SU-DHL-6 (cell line): ENCODE results near the gene CARD14.

Source experiments
- H2AFZ ChIP-seq: fragments of 200-600 bp; sonication (generic); 2 replicates; pipeline ENCODE4 v1.6.1; 2014; ENCODE audit warnings: low read depth, mild to moderate bottlenecking, moderate library complexity, mixed read lengths, antibody characterized with exemption, low read length; ENCODE audit not compliant: severe bottlenecking
- H3F3A ChIP-seq: fragments of 200-600 bp; shearing (Covaris generic); 2 replicates; pipeline ENCODE4 v1.6.0; 2016; ENCODE audit warnings: antibody characterized with exemption, mild to moderate bottlenecking; ENCODE audit not compliant: insufficient read depth
- H3K27ac ChIP-seq: fragments of 200-600 bp; sonication (generic); 2 replicates; pipeline ENCODE4 v1.5.1; 2016; ENCODE audit warnings: low read depth, mild to moderate bottlenecking, low read length, moderate library complexity, mixed read lengths
- H3K27me3 ChIP-seq: fragments of 200-600 bp; sonication (generic), shearing (Covaris generic); 2 replicates; pipeline ENCODE4 v1.6.0; 2014; ENCODE audit warnings: mild to moderate bottlenecking, low read length
- H3K36me3 ChIP-seq: fragments of 200-600 bp; sonication (generic); 2 replicates; pipeline ENCODE4 v1.6.1; 2014; ENCODE audit warnings: mild to moderate bottlenecking, low read length, mixed read lengths
- H3K4me2 ChIP-seq: fragments of 300-600, 200-600 bp; shearing (Covaris generic), sonication (generic); 2 replicates; pipeline ENCODE4 v1.6.0; 2014; ENCODE audit warnings: low read length, low read depth, mild to moderate bottlenecking; ENCODE audit not compliant: poor library complexity, severe bottlenecking
- H3K4me3 ChIP-seq: fragments of 200-600 bp; sonication (generic); 2 replicates; pipeline ENCODE4 v1.5.1; 2014; ENCODE audit warnings: antibody characterized with exemption, low read length, mild to moderate bottlenecking, mixed read lengths; ENCODE audit not compliant: insufficient read depth, poor library complexity, severe bottlenecking
- H3K79me2 ChIP-seq: fragments of 200-600 bp; sonication (generic); 2 replicates; pipeline ENCODE4 v1.6.1; 2014; ENCODE audit warnings: mild to moderate bottlenecking, low read length, moderate library complexity; ENCODE audit not compliant: insufficient read depth
- H3K9ac ChIP-seq: fragments of 200-600 bp; sonication (generic); 2 replicates; pipeline ENCODE4 v1.7.0; 2014; ENCODE audit warnings: mild to moderate bottlenecking, low read length
- H3K9me2 ChIP-seq: fragments of 200-600 bp; sonication (generic); replicated peaks from 2 replicates; pipeline ENCODE4 v1.6.1; 2014; ENCODE audit warnings: low read length; ENCODE audit not compliant: insufficient read depth
- H3K9me3 ChIP-seq: fragments of 200-600 bp; sonication (generic); 2 replicates; pipeline ENCODE4 v1.6.1; 2014; ENCODE audit warnings: low read length, mixed read lengths; ENCODE audit not compliant: insufficient read depth
- H4K20me1 ChIP-seq: fragments of 200-600 bp; sonication (generic); 2 replicates; pipeline ENCODE4 v1.6.1; 2014; ENCODE audit warnings: low read depth, mild to moderate bottlenecking, antibody characterized with exemption, low read length, moderate library complexity, mixed read lengths
- CTCF ChIP-seq: fragments of 200-600 bp; sonication (generic); IDR thresholded peaks from one replicate; pipeline ENCODE4 v1.5.1; 2017; ENCODE audit warnings: antibody characterized with exemption, mild to moderate bottlenecking, low read length, moderate library complexity; ENCODE audit not compliant: insufficient read depth, poor library complexity, severe bottlenecking
- EZH2phosphoT487 ChIP-seq: fragments of 200-600 bp; sonication (generic), shearing (Covaris generic); conservative IDR thresholded peaks from 2 replicates; pipeline ENCODE4 v1.6.1; 2018; ENCODE audit warnings: mild to moderate bottlenecking, antibody characterized with exemption, low read length, moderate library complexity, mixed read lengths

The CARD14 gene

GRCh38 chr17:80169784-80170500, at the start of gene CARD14:
Gene CARD14 (plus strand): TSS chr17:80170030. CDS start chr17:80181439, 11,409 bp downstream.
- no peak for TF ChIP-seq CTCF
- no peak for TF ChIP-seq EZH2phosphoT487

GRCh38 chr17:80122026-80122575, 47.7 kb upstream of the CARD14 start:
- H3K79me2 ChIP-seq = no peaks in the 10 kb centered on the region
- H3F3A ChIP-seq = no peaks in the 10 kb centered on the region
- no peak overlapping the region for H3K4me2 ChIP-seq
- no peaks in the 10 kb centered on the region for H4K20me1 ChIP-seq
- H3K9me2 ChIP-seq = no peaks in the 10 kb centered on the region
- H3K27me3 ChIP-seq = no peaks in the 10 kb centered on the region
- TF ChIP-seq CTCF = no peak
- H3K27ac ChIP-seq = no peak overlapping the region
- H3K9ac ChIP-seq = no peak overlapping the region
- H3K36me3 ChIP-seq = no peaks in the 10 kb centered on the region
- H2AFZ ChIP-seq = no peak overlapping the region
- no peaks in the 10 kb centered on the region for H3K9me3 ChIP-seq
- H3K4me3 ChIP-seq = no peak overlapping the region

More at GRCh38 chr17:80169784-80170500, at the start of gene CARD14:
- H2AFZ ChIP-seq = no peak within 1 kb of the TSS
- no peak within 1 kb of the TSS for H3K4me3 ChIP-seq
- H3K27ac ChIP-seq = no peak within 1 kb of the TSS
- no peak within 1 kb of the TSS for H3K4me2 ChIP-seq
- H3K27me3 ChIP-seq = no peaks in the 10 kb centered on the region
- no peaks in the 10 kb centered on the region for H3K79me2 ChIP-seq
- H3K9ac ChIP-seq = no peak within 1 kb of the TSS
- H3K9me2 ChIP-seq = no peaks in the 10 kb centered on the region
- no peaks in the 10 kb centered on the region for H3K36me3 ChIP-seq
- no peaks in the 10 kb centered on the region for H3K9me3 ChIP-seq
- no peaks in the 10 kb centered on the region for H4K20me1 ChIP-seq
- no peaks in the 10 kb centered on the region for H3F3A ChIP-seq

- TF ChIP-seq CTCF (no peak), EZH2phosphoT487 (no peak)
- Histone ChIP-seq H3K9me2 (no peaks in the 10 kb centered on the region), H3K9me3 (no peaks in the 10 kb centered on the region), H3K27ac (no peak overlapping the region), H3K36me3 (no peaks in the 10 kb centered on the region), H3K4me2 (no peak overlapping the region), H3K9ac (no peak overlapping the region), H4K20me1 (no peaks in the 10 kb centered on the region), H3K27me3 (no peaks in the 10 kb centered on the region), H3K79me2 (no peaks in the 10 kb centered on the region), H3K4me3 (no peak overlapping the region), H2AFZ (no peak overlapping the region), H3F3A (no peaks in the 10 kb centered on the region)
Observed at GRCh38 chr17:80122926-80123505, 46.8 kb upstream of the CARD14 start.
